DOHH2 (cell line): ENCODE results near the gene RASSF4.
A peak's percentile ranks its signal among the peaks of the same experiment; 100 is the strongest.

Source experiments
- H3F3A ChIP-seq: fragments of 200-600 bp; sonication (generic), shearing (Covaris generic); 2 replicates; pipeline ENCODE4 v1.6.0; 2016; ENCODE audit warnings: antibody characterized with exemption, mild to moderate bottlenecking; ENCODE audit not compliant: control insufficient read depth, insufficient read depth
- H3K27ac ChIP-seq: fragments of 200-600 bp; sonication (generic); 2 replicates; pipeline ENCODE4 v1.5.1; 2014; ENCODE audit warnings: low read depth, mild to moderate bottlenecking, low read length, moderate library complexity
- H3K27me3 ChIP-seq: fragments of 200-600 bp; sonication (generic); 2 replicates; pipeline ENCODE4 v1.6.1; 2014; ENCODE audit warnings: mild to moderate bottlenecking, low read length, mixed read lengths; ENCODE audit not compliant: control insufficient read depth
- H3K36me3 ChIP-seq: fragments of 200-600 bp; sonication (generic); 2 replicates; pipeline ENCODE4 v1.6.1; 2014; ENCODE audit warnings: mild to moderate bottlenecking, low read length, moderate library complexity, mixed read lengths; ENCODE audit not compliant: control insufficient read depth
- H3K4me1 ChIP-seq: fragments of 200-600 bp; sonication (generic); 2 replicates; pipeline ENCODE4 v1.6.1; 2014; ENCODE audit warnings: mild to moderate bottlenecking, low read length, mixed read lengths; ENCODE audit not compliant: control insufficient read depth
- H3K4me2 ChIP-seq: fragments of 200-600 bp; sonication (generic); 2 replicates; pipeline ENCODE4 v1.6.0; 2014; ENCODE audit warnings: mild to moderate bottlenecking, low read length, moderate library complexity
- H3K4me3 ChIP-seq: fragments of 200-600 bp; sonication (generic); 2 replicates; pipeline ENCODE4 v1.5.1; 2014; ENCODE audit warnings: mild to moderate bottlenecking, low read length, mixed read lengths
- H3K79me2 ChIP-seq: fragments of 200-600 bp; sonication (generic); 2 replicates; pipeline ENCODE4 v1.6.1; 2014; ENCODE audit warnings: mild to moderate bottlenecking, low read length, mixed read lengths; ENCODE audit not compliant: control insufficient read depth
- H3K9me2 ChIP-seq: fragments of 200-600 bp; sonication (generic); replicated peaks from 2 replicates; pipeline ENCODE4 v1.6.1; 2014; ENCODE audit warnings: mild to moderate bottlenecking, low read length, mixed read lengths; ENCODE audit not compliant: control insufficient read depth
- H3K9me3 ChIP-seq: fragments of 200-600 bp; sonication (generic); 2 replicates; pipeline ENCODE4 v1.6.1; 2014; ENCODE audit warnings: antibody characterized with exemption, low read length, mixed read lengths; ENCODE audit not compliant: control insufficient read depth, insufficient read depth
- H4K20me1 ChIP-seq: fragments of 200-600 bp; sonication (generic); 2 replicates; pipeline ENCODE4 v1.6.0; 2014; ENCODE audit warnings: low read depth, mild to moderate bottlenecking, antibody characterized with exemption, low read length, moderate library complexity; ENCODE audit not compliant: control insufficient read depth, insufficient read depth
- CTCF ChIP-seq: fragments of 200-600 bp; sonication (generic); IDR thresholded peaks from one replicate; pipeline ENCODE4 v1.5.1; 2014; ENCODE audit warnings: antibody characterized with exemption, mild to moderate bottlenecking, low read depth, low read length; ENCODE audit not compliant: poor library complexity, severe bottlenecking
- EZH2phosphoT487 ChIP-seq: fragments of 200-600 bp; sonication (generic); IDR thresholded peaks from 2 replicates; pipeline ENCODE4 v1.6.1; 2017; ENCODE audit warnings: borderline replicate concordance, mild to moderate bottlenecking, antibody characterized with exemption, low read length, moderate library complexity, mixed read lengths

RASSF4 gene

GRCh38 chr10:44931621-44932516, 27.7 kb upstream of the RASSF4 start:
- TF ChIP-seq EZH2phosphoT487 (no peak), CTCF (no peak)
- Histone ChIP-seq H3K4me3 (no peak overlapping the region), H3K4me2 (no peak overlapping the region), H4K20me1 (no peaks in the 10 kb centered on the region), H3K27ac (no peak overlapping the region), H3K4me1 (peaks cover 9% of the 10 kb centered on the region), H3K79me2 (no peaks in the 10 kb centered on the region), H3K27me3 (no peaks in the 10 kb centered on the region), H3F3A (no peaks in the 10 kb centered on the region), H3K9me3 (no peaks in the 10 kb centered on the region), H3K36me3 (no peaks in the 10 kb centered on the region), H3K9me2 (no peaks in the 10 kb centered on the region)

GRCh38 chr10:44932517-44933450, 26.8 kb upstream of the RASSF4 start:
- no peaks in the 10 kb centered on the region for H3K9me2 ChIP-seq
- H4K20me1 ChIP-seq: no peaks in the 10 kb centered on the region
- peaks cover 9% of the 10 kb centered on the region for H3K4me1 ChIP-seq
- no peak overlapping the region for H3K27ac ChIP-seq
- H3K79me2 ChIP-seq: no peaks in the 10 kb centered on the region
- TF ChIP-seq CTCF (peak; percentile 98), EZH2phosphoT487 (no peak)
- H3K36me3 ChIP-seq: no peaks in the 10 kb centered on the region
- H3K4me3 ChIP-seq: no peak overlapping the region
- no peaks in the 10 kb centered on the region for H3K27me3 ChIP-seq
- H3K9me3 ChIP-seq: no peaks in the 10 kb centered on the region
- no peaks in the 10 kb centered on the region for H3F3A ChIP-seq
- H3K4me2 ChIP-seq: no peak overlapping the region

- Histone ChIP-seq H3K4me1 (peaks cover 9% of the 10 kb centered on the region), H3K9me3 (no peaks in the 10 kb centered on the region), H3K4me2 (no peak overlapping the region), H3K36me3 (no peaks in the 10 kb centered on the region), H4K20me1 (no peaks in the 10 kb centered on the region), H3K9me2 (no peaks in the 10 kb centered on the region), H3K27ac (no peak overlapping the region), H3K4me3 (no peak overlapping the region), H3K27me3 (no peaks in the 10 kb centered on the region), H3F3A (no peaks in the 10 kb centered on the region), H3K79me2 (no peaks in the 10 kb centered on the region)
- no peak for TF ChIP-seq EZH2phosphoT487
- no peak for TF ChIP-seq CTCF
Observed at GRCh38 chr10:44933451-44934321, 25.9 kb upstream of the RASSF4 start.
